ENCODE results near the gene CEP68.

CEP68 gene

GRCh38 chr2:65076345-65076710 is 20.1 kb downstream of the CEP68 start:
- peaks cover 3% of the 10 kb centered on the region for H3K4me1 ChIP-seq (ENCODE audit: insufficient read depth, insufficient read length)
- no peak overlapping the region for H3K4me3 ChIP-seq (ENCODE audit: insufficient read length, low read depth)
- H3K27me3 ChIP-seq (ENCODE audit: insufficient read depth, insufficient read length): no peaks in the 10 kb centered on the region
- no peak for DNase-seq (ENCODE audit: low read depth, low spot score)
- TF ChIP-seq SUZ12 (IDR thresholded peaks at IDR 0.05; ENCODE audit: extremely low read depth, insufficient read depth, insufficient read length) (no peak), ZNF274 (IDR thresholded peaks at IDR 0.05; ENCODE audit: low read depth, low read length) (no peak), YY1 (IDR thresholded peaks at IDR 0.05; ENCODE audit: insufficient read depth, insufficient read length) (no peak)
- H3K9ac ChIP-seq (ENCODE audit: insufficient read length, low read depth): no peak overlapping the region
- no peaks in the 10 kb centered on the region for H3K9me3 ChIP-seq (ENCODE audit: insufficient read depth, low read length)
- peaks cover 64% of the 10 kb centered on the region for H3K36me3 ChIP-seq (ENCODE audit: insufficient read depth, insufficient read length, low read length)

GRCh38 chr2:65077898-65078297 is 21.7 kb downstream of the CEP68 start:
- no peak for DNase-seq (ENCODE audit: low read depth, low spot score)
- Histone ChIP-seq H3K27me3 (ENCODE audit: insufficient read depth, insufficient read length) (no peaks in the 10 kb centered on the region), H3K36me3 (ENCODE audit: insufficient read depth, insufficient read length, low read length) (peaks cover 60% of the 10 kb centered on the region), H3K4me3 (ENCODE audit: insufficient read length, low read depth) (no peak overlapping the region), H3K9me3 (ENCODE audit: insufficient read depth, low read length) (no peaks in the 10 kb centered on the region), H3K4me1 (ENCODE audit: insufficient read depth, insufficient read length) (peaks cover 3% of the 10 kb centered on the region), H3K9ac (ENCODE audit: insufficient read length, low read depth) (no peak overlapping the region)
- TF ChIP-seq ZNF274 (IDR thresholded peaks at IDR 0.05; ENCODE audit: low read depth, low read length) (no peak), YY1 (IDR thresholded peaks at IDR 0.05; ENCODE audit: insufficient read depth, insufficient read length) (no peak), SUZ12 (IDR thresholded peaks at IDR 0.05; ENCODE audit: extremely low read depth, insufficient read depth, insufficient read length) (no peak)

- Histone ChIP-seq H3K27me3 (ENCODE audit: insufficient read depth, insufficient read length) (no peaks in the 10 kb centered on the region), H3K9me3 (ENCODE audit: insufficient read depth, low read length) (no peaks in the 10 kb centered on the region), H3K36me3 (ENCODE audit: insufficient read depth, insufficient read length, low read length) (peaks cover 59% of the 10 kb centered on the region), H3K9ac (ENCODE audit: insufficient read length, low read depth) (no peak overlapping the region), H3K4me1 (ENCODE audit: insufficient read depth, insufficient read length) (peaks cover 3% of the 10 kb centered on the region), H3K4me3 (ENCODE audit: insufficient read length, low read depth) (no peak overlapping the region)
- DNase-seq (ENCODE audit: low read depth, low spot score): no peak
- no peak for TF ChIP-seq SUZ12 (IDR thresholded peaks at IDR 0.05; ENCODE audit: extremely low read depth, insufficient read depth, insufficient read length)
- TF ChIP-seq YY1 (IDR thresholded peaks at IDR 0.05; ENCODE audit: insufficient read depth, insufficient read length): no peak
- TF ChIP-seq ZNF274 (IDR thresholded peaks at IDR 0.05; ENCODE audit: low read depth, low read length): no peak
Observed at GRCh38 chr2:65079017-65079416, 22.8 kb downstream of the CEP68 start.

- H3K9ac ChIP-seq (ENCODE audit: insufficient read length, low read depth): no peak overlapping the region
- TF ChIP-seq ZNF274 (IDR thresholded peaks at IDR 0.05; ENCODE audit: low read depth, low read length) (no peak), SUZ12 (IDR thresholded peaks at IDR 0.05; ENCODE audit: extremely low read depth, insufficient read depth, insufficient read length) (no peak), YY1 (IDR thresholded peaks at IDR 0.05; ENCODE audit: insufficient read depth, insufficient read length) (no peak)
- no peak for DNase-seq (ENCODE audit: low read depth, low spot score)
- H3K4me1 ChIP-seq (ENCODE audit: insufficient read depth, insufficient read length): no peaks in the 10 kb centered on the region
- no peaks in the 10 kb centered on the region for H3K9me3 ChIP-seq (ENCODE audit: insufficient read depth, low read length)
- H3K36me3 ChIP-seq (ENCODE audit: insufficient read depth, insufficient read length, low read length): peaks cover 62% of the 10 kb centered on the region
- no peak overlapping the region for H3K4me3 ChIP-seq (ENCODE audit: insufficient read length, low read depth)
- H3K27me3 ChIP-seq (ENCODE audit: insufficient read depth, insufficient read length): no peaks in the 10 kb centered on the region
Observed at GRCh38 chr2:65081232-65081685, 25.0 kb downstream of the CEP68 start.

DNA sequence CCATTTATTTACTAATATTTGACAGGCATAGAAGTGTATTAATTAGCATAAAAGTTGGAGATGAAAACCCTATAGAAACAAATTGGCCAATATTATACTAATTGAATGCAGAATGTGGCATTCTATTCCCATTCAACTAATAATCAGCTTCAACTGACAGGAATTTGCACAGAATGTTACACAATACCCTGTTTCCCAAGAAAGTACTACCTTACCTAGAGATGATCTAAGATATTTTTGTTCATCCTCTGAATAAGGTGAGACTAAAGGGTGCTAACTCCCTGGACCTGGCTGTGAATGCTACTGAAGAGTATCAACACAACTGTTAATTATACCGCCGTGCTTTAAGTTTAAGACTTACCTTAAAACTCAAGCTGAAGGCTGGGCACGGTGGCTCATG is 28.9 kb downstream of the CEP68 start:
- Histone ChIP-seq H3K9ac (ENCODE audit: insufficient read length, low read depth) (no peak overlapping the region), H3K4me3 (ENCODE audit: insufficient read length, low read depth) (no peak overlapping the region), H3K36me3 (ENCODE audit: insufficient read depth, insufficient read length, low read length) (peaks cover 67% of the 10 kb centered on the region), H3K9me3 (ENCODE audit: insufficient read depth, low read length) (no peaks in the 10 kb centered on the region), H3K4me1 (ENCODE audit: insufficient read depth, insufficient read length) (no peaks in the 10 kb centered on the region), H3K27me3 (ENCODE audit: insufficient read depth, insufficient read length) (no peaks in the 10 kb centered on the region)
- no peak for DNase-seq (ENCODE audit: low read depth, low spot score)
- TF ChIP-seq ZNF274 (IDR thresholded peaks at IDR 0.05; ENCODE audit: low read depth, low read length) (no peak), SUZ12 (IDR thresholded peaks at IDR 0.05; ENCODE audit: extremely low read depth, insufficient read depth, insufficient read length) (no peak), YY1 (IDR thresholded peaks at IDR 0.05; ENCODE audit: insufficient read depth, insufficient read length) (no peak)

DNA sequence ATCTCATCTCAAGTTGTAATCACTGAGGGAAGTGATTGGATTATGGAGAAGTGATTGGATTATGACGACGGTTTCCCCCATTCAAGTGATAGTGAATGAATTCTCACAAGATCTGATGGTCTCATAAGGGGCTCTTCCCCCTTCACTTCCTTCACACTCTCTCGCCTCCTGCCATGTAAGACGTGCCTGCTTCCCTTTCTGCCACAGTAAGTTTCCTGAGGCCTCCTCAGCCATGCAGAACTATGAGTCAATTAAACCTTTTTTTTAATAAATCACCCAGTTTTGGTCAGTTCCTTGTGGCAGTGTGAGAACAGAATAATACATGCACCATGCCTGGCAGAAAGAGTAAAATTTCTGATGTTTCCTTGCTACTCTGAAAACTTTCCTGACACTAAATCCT is 36.6 kb downstream of the CEP68 start:
- no peak overlapping the region for H3K4me3 ChIP-seq (ENCODE audit: insufficient read length, low read depth)
- no peaks in the 10 kb centered on the region for H3K9me3 ChIP-seq (ENCODE audit: insufficient read depth, low read length)
- no peaks in the 10 kb centered on the region for H3K4me1 ChIP-seq (ENCODE audit: insufficient read depth, insufficient read length)
- no peak overlapping the region for H3K9ac ChIP-seq (ENCODE audit: insufficient read length, low read depth)
- H3K27me3 ChIP-seq (ENCODE audit: insufficient read depth, insufficient read length): no peaks in the 10 kb centered on the region
- no peak for DNase-seq (ENCODE audit: low read depth, low spot score)
- TF ChIP-seq YY1 (IDR thresholded peaks at IDR 0.05; ENCODE audit: insufficient read depth, insufficient read length) (no peak), ZNF274 (IDR thresholded peaks at IDR 0.05; ENCODE audit: low read depth, low read length) (no peak), SUZ12 (IDR thresholded peaks at IDR 0.05; ENCODE audit: extremely low read depth, insufficient read depth, insufficient read length) (no peak)
- peaks cover 59% of the 10 kb centered on the region for H3K36me3 ChIP-seq (ENCODE audit: insufficient read depth, insufficient read length, low read length)

DNA sequence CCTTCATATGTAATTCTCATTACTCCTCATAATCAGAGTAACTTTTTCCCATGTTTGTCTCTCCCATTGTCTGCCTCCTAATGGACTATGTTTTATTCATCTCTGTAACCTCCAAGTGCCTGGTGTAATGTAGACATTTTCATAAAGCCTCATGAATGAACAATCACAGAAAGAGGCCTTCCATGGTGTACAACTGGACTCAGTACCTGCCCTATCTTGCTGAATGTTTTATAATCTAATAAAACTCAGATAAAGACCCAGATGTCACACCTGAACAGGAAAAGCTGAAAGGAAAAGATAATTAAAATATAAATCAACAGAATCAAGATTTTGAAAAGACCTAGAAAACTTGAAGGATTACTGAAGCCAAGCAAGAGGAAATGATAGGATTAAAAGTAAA is 37.0 kb downstream of the CEP68 start:
- Histone ChIP-seq H3K4me1 (ENCODE audit: insufficient read depth, insufficient read length) (no peaks in the 10 kb centered on the region), H3K9me3 (ENCODE audit: insufficient read depth, low read length) (no peaks in the 10 kb centered on the region), H3K36me3 (ENCODE audit: insufficient read depth, insufficient read length, low read length) (peaks cover 57% of the 10 kb centered on the region), H3K4me3 (ENCODE audit: insufficient read length, low read depth) (no peak overlapping the region), H3K9ac (ENCODE audit: insufficient read length, low read depth) (no peak overlapping the region), H3K27me3 (ENCODE audit: insufficient read depth, insufficient read length) (no peaks in the 10 kb centered on the region)
- DNase-seq (ENCODE audit: low read depth, low spot score): no peak
- no peak for TF ChIP-seq ZNF274 (IDR thresholded peaks at IDR 0.05; ENCODE audit: low read depth, low read length)
- TF ChIP-seq YY1 (IDR thresholded peaks at IDR 0.05; ENCODE audit: insufficient read depth, insufficient read length): no peak
- no peak for TF ChIP-seq SUZ12 (IDR thresholded peaks at IDR 0.05; ENCODE audit: extremely low read depth, insufficient read depth, insufficient read length)

Data from NT2/D1 (cell line).